Gastrocnemius medialis (tissue), 4 donors: ENCODE measurements around the gene ARID3B. TPM values are rescaled to one million over a fixed set of nuclear protein-coding genes. Genes with fewer than 3 reads are reported as not detected.

Experiments used
- ATAC-seq, 2 donors: fragments of 150-250 bp; one replicate each; pipeline ENCODE4 v1.9.1; 2016
- DNase-seq, 2 donors: peaks; one replicate each; pipeline ENCODE4 v3.0.0-alpha.2; 2019
- H3K27ac ChIP-seq, 4 donors: fragments of 200-600 bp; sonication (generic); 1 replicate in 1 of 4; 2 replicates in 3 of 4; pipeline ENCODE4 v1.5.1; 2016 to 2018; ENCODE audit warnings: mild to moderate bottlenecking in 2 of 4, moderate library complexity in 1 of 4
- H3K27me3 ChIP-seq, 3 donors: fragments of 200-600 bp; sonication (generic) in 2 of 3; 1 replicate in 1 of 3; 2 replicates in 2 of 3; pipeline versions ENCODE4 v1.5.1 to v1.6.0; 2016 to 2019; ENCODE audit warnings: mild to moderate bottlenecking in 1 of 3, moderate library complexity in 1 of 3
- H3K36me3 ChIP-seq, 2 donors: fragments of 200-600 bp; sonication (generic) in 1 of 2; one replicate each; pipeline ENCODE4 v1.5.1; 2017 to 2018
- H3K4me1 ChIP-seq, 2 donors: fragments of 200-600 bp; sonication (generic) in 1 of 2; one replicate each; pipeline ENCODE4 v1.5.1; 2016 to 2017; ENCODE audit warnings: mild to moderate bottlenecking in 2 of 2
- H3K4me3 ChIP-seq, 4 donors: fragments of 200-600 bp; sonication (generic) in 3 of 4; 1 replicate in 1 of 4; 2 replicates in 3 of 4; pipeline ENCODE4 v1.5.1; 2016 to 2019; ENCODE audit warnings: mild to moderate bottlenecking in 2 of 4
- H3K9me3 ChIP-seq, 3 donors: fragments of 200-600 bp; sonication (generic) in 2 of 3; 1 replicate in 1 of 3; 2 replicates in 2 of 3; pipeline ENCODE4 v1.5.1; 2016 to 2019
- POLR2A ChIP-seq, 2 donors: fragments of 450-650 bp; IDR thresholded peaks; one replicate each; pipeline ENCODE4 v1.6.1; 2017; ENCODE audit warnings: antibody characterized with exemption in 2 of 2, mild to moderate bottlenecking in 2 of 2, moderate library complexity in 2 of 2
- in situ Hi-C, 4 donors: fragments of 200-750 bp; cut with MboI; loops; one replicate each; pipeline versions ENCODE4 v1.15.0 to v1.8.0; 2017; ENCODE audit warnings: low sequenced_read_pairs in 4 of 4
- intact Hi-C: fragments of 100-400 bp; cut with DNase I; formaldehyde crosslinking; loops from one replicate; pipeline ENCODE4 v1.15.1; 2023; ENCODE audit warnings: low total_unique reads
- total RNA-seq, 4 donors: library from RNA; depleted of rRNA; stranded (reverse); fragments of >200 nt; gene quantifications; one replicate each; pipeline versions ENCODE4 v1.1.0 to v1.2.3, GENCODE V29; 2016
- TF ChIP-seq, protein P1 (sequence below), 5 experiments: fragments of 450-650 bp in 3 of 5; fragments of 200-600 bp in 2 of 5; sonication (generic) in 2 of 5; IDR thresholded peaks in 4 of 5; conservative IDR thresholded peaks in 1 of 5; 1 replicate in 4 of 5; 2 replicates in 1 of 5; pipeline ENCODE4 v1.5.1; 2016 to 2019; ENCODE audit warnings: antibody characterized with exemption in 5 of 5, mild to moderate bottlenecking in 3 of 5, moderate library complexity in 3 of 5

The ARID3B gene
- total RNA-seq, 4 donors from 2014 or later = 1.8 to 6.7 (median 4.6) TPM

GRCh38 chr15:74520407-74520806 lies 20.6 kb upstream of the ARID3B start:
- TF ChIP-seq, protein P1, sequence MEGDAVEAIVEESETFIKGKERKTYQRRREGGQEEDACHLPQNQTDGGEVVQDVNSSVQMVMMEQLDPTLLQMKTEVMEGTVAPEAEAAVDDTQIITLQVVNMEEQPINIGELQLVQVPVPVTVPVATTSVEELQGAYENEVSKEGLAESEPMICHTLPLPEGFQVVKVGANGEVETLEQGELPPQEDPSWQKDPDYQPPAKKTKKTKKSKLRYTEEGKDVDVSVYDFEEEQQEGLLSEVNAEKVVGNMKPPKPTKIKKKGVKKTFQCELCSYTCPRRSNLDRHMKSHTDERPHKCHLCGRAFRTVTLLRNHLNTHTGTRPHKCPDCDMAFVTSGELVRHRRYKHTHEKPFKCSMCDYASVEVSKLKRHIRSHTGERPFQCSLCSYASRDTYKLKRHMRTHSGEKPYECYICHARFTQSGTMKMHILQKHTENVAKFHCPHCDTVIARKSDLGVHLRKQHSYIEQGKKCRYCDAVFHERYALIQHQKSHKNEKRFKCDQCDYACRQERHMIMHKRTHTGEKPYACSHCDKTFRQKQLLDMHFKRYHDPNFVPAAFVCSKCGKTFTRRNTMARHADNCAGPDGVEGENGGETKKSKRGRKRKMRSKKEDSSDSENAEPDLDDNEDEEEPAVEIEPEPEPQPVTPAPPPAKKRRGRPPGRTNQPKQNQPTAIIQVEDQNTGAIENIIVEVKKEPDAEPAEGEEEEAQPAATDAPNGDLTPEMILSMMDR (IDR thresholded peaks at IDR 0.05 in 4 of 5, conservative IDR thresholded peaks at IDR 0.05 in 1 of 5) = no peak
- no peak for TF ChIP-seq POLR2A (IDR thresholded peaks at IDR 0.05)
- H3K4me1 ChIP-seq = no peaks in the 10 kb centered on the region
- intact Hi-C loops = no loop called here
- no peak overlapping the region for H3K27ac ChIP-seq
- in situ Hi-C loops = no loop called here
- no peaks in the 10 kb centered on the region for H3K9me3 ChIP-seq
- no peak overlapping the region for H3K4me3 ChIP-seq
- ATAC-seq (no peak), DNase-seq (no peak)
- no peaks in the 10 kb centered on the region for H3K36me3 ChIP-seq
- no peaks in the 10 kb centered on the region for H3K27me3 ChIP-seq

DNA sequence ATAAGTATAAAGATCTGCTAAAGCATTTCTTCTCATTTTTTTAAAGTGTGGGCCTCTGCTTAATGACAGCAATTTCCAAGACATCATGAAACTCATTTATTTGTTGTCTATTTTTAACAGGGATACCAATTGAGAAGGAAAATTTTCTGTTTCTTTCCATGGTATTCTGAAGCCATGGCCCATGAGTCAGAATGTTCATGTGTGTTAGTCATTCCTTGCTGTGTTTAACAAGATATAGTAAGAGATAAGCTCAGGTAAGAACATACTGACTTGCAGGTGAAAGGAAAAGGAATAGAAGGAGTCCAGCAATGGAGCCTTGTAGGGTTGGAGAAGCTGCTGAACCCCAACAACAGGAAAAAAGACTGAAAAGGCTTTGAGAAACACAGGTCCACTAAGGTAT lies 17.0 kb upstream of the ARID3B start:
- no peaks in the 10 kb centered on the region for H3K27me3 ChIP-seq
- intact Hi-C loops (no loop called here), in situ Hi-C loops (no loop called here)
- no peak overlapping the region for H3K4me3 ChIP-seq
- no peak for DNase-seq
- TF ChIP-seq, protein P1 (IDR thresholded peaks at IDR 0.05 in 4 of 5, conservative IDR thresholded peaks at IDR 0.05 in 1 of 5) = no peak
- TF ChIP-seq POLR2A (IDR thresholded peaks at IDR 0.05) = no peak
- H3K36me3 ChIP-seq = no peaks in the 10 kb centered on the region
- H3K9me3 ChIP-seq = no peaks in the 10 kb centered on the region
- ATAC-seq = no peak
- H3K4me1 ChIP-seq = no peaks in the 10 kb centered on the region
- H3K27ac ChIP-seq = no peak overlapping the region

- no peak for ATAC-seq
- DNase-seq = no peak
- H3K36me3 ChIP-seq = no peaks in the 10 kb centered on the region
- intact Hi-C loops = no loop called here
- H3K9me3 ChIP-seq = no peaks in the 10 kb centered on the region
- TF ChIP-seq POLR2A (IDR thresholded peaks at IDR 0.05) = no peak
- TF ChIP-seq, protein P1 (IDR thresholded peaks at IDR 0.05 in 4 of 5, conservative IDR thresholded peaks at IDR 0.05 in 1 of 5) = no peak
- H3K27me3 ChIP-seq = no peaks in the 10 kb centered on the region
- in situ Hi-C loops = no loop called here
- no peak overlapping the region for H3K27ac ChIP-seq
- H3K4me3 ChIP-seq = no peak overlapping the region
- H3K4me1 ChIP-seq = no peaks in the 10 kb centered on the region
Measured at GRCh38 chr15:74525309-74525708, 15.7 kb upstream of the ARID3B start.

GRCh38 chr15:74525945-74526344 lies 15.1 kb upstream of the ARID3B start:
- no peaks in the 10 kb centered on the region for H3K27me3 ChIP-seq
- in situ Hi-C loops (no loop called here), intact Hi-C loops (no loop called here)
- H3K36me3 ChIP-seq = no peaks in the 10 kb centered on the region
- DNase-seq (no peak), ATAC-seq (no peak)
- TF ChIP-seq, protein P1 (IDR thresholded peaks at IDR 0.05 in 4 of 5, conservative IDR thresholded peaks at IDR 0.05 in 1 of 5) = no peak
- no peak for TF ChIP-seq POLR2A (IDR thresholded peaks at IDR 0.05)
- H3K4me3 ChIP-seq = no peak overlapping the region
- H3K27ac ChIP-seq = no peak overlapping the region
- no peaks in the 10 kb centered on the region for H3K4me1 ChIP-seq
- no peaks in the 10 kb centered on the region for H3K9me3 ChIP-seq

GRCh38 chr15:74528876-74529275 lies 12.1 kb upstream of the ARID3B start:
- in situ Hi-C loops = no loop called here
- ATAC-seq = no peak
- TF ChIP-seq, protein P1 (IDR thresholded peaks at IDR 0.05 in 4 of 5, conservative IDR thresholded peaks at IDR 0.05 in 1 of 5) = no peak
- no peak for TF ChIP-seq POLR2A (IDR thresholded peaks at IDR 0.05)
- Histone ChIP-seq H3K36me3 (no peaks in the 10 kb centered on the region), H3K27me3 (no peaks in the 10 kb centered on the region), H3K9me3 (no peaks in the 10 kb centered on the region), H3K4me1 (no peaks in the 10 kb centered on the region), H3K27ac (no peak overlapping the region), H3K4me3 (no peak overlapping the region)
- DNase-seq = no peak
- intact Hi-C loops = no loop called here
